ENCODE measurements around the gene CCDC9B.

Gene CCDC9B

DNA sequence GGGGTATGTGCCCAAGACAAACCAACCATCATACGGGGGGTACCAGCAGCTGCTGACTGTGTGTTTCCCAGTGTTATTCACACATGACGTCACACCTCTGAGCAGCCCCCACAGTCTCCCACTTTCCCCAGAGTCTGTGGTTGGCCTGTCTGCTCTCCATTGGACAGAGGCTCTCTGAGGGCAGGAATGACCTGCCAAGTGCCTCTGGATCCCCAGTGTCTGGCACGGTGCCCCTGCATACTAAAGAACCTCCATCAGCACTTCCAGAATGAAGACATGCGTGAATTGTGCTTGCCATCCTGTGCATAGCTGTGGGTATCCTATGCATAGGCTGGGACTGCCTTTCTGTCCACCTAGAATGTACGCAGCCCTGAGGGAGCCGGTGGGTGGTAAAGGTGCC is 3.5 kb upstream of the CCDC9B start:
- no peak for DNase-seq

DNA sequence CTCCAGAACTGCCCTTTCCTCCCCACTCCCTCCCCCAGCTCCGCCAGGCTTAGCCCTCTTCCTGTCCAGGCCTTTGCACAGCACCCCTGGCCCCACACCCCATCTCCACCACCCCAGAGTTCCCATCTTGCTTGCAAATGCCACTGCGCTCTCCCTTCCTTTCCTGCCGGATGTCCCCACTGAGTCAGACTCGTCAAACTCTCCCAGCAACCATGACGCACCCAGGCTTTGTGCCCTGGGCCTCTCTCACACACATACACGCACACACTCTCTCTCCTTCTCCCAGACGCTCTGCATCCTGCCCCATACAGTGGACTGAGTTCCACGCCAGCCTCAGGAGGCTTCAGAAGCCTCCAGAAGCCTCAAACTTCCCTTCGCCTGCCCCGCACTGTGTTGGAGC is 2.8 kb upstream of the CCDC9B start:
- DNase-seq = no peak

DNA sequence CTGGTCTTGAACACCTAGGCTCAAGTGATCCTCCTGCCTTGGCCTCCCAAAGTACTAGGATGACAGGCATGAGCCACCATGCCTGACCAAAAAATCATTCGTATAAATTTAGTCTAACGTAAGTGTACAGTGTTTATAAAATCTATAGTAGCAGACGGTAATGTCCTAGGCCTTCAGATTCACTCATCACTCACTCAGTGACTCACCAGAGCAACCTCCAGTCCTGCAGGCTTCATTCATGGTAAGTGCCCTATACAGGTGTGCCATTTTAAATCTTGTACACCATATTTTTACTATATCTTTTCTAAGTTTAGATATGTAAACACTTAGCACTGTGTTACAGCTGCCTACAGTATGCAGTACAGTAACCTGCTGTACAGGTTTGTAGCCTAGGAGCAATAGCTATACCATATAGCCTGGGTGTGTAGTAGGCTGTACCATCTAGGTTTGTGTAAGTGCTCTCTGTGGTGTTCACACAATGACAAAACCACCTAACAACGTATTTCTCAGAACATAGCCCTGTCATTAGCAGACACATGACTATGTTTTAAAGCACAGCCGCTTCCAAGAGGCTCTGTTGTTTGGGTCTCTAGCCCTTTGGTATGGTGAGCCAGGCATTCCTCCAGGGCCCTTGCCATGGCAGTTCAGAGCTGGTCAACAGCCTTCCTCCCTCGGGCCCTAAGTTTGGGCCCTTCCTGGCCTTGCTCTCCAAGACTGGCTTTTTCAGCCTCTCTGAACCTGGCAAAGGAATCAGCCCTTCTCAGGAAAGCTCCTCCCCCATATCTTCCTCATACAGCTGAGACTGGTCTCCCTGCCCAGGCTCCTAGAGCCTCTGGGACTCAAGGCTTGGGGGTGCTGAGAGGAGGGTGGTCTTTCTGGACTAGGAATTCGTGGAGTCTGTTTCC is 1.9 kb upstream of the CCDC9B start:
- DNase-seq = no peak

DNA sequence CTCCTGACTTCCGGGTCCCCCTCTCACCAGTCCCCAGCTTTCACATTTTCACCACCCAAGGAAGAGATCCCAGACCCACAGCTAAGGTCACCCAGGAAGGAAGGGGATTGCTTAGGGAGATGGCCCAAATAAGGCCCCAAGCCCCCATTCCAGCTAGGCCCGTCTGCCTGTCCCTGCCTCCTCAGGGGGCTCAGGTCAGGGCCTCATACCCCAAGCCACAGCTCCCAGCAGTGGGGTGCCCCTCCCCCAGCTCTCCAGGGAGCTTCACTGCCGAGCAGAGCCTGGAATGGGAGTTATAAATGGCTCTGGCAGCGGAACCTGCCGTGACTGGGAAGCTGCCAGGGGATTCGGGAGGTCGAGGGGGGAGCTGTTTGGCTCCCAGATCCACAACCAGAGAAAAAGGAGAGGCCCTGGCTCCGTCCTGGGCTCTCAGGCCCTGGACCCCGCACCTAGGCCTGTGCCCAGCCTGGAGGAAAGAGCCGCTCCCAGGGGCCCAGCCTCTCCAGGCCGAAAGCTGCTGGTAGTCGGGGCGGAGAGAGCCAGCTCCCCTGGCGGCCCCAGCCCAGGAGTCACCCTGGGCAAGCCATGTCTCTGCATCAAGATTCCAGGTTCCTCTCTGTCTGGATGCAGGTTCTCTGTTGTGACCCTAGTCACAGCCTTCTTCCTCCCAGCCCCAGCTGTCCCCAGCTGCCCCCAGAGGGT is 550 bp downstream of the CCDC9B start:
- no peak for DNase-seq

DNA sequence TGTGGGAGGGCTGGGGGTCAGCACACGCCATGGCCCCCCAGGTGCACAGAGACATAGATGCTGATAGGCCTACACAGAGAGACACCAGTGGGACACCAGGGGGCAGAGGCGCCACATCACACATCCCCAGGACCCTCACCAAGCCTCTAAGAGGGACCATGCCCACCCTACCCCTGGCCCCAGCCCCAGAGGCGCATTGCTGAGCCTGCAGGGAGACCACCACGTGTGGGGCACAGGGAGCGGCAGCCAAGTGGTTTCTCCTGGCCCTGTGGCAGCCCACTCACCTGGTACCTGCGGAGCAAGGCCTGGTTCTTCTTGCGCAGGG is 1.2 kb downstream of the CCDC9B start:
- DNase-seq = no peak

DNA sequence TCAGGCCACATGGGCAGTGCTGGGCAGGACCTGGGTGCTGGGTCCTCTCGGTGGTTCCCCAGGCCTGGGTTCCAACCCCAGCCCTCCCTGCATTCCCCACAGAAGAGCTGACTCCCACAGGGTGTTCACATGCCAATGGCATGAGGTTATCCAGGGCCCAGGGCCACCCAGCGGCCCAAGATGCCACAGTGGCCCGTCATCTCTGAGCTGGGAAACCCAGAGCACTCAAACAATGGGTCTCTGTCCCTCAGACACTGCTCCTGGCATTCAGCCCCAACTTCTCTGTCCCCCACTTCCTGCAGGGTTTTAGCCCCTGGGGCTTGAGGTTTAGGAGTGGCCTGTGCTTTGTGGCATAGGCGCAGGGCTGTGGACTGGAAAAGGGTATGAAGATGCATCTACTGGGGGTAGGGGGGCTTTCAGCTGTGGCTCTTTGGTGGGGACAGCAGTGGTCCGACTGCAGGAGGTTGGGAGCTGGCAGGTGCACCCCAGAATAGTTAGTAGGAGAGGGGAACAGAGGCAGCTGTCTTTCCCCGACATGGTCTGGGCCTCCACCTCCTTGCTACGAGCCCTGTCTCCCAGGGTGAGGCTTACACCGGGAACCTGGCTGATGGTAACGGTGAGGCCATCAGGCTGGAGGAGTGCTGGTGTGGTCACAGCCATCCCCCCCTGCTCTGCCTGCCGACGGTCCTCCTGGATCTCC is 1.7 kb downstream of the CCDC9B start:
- DNase-seq = no peak

DNA sequence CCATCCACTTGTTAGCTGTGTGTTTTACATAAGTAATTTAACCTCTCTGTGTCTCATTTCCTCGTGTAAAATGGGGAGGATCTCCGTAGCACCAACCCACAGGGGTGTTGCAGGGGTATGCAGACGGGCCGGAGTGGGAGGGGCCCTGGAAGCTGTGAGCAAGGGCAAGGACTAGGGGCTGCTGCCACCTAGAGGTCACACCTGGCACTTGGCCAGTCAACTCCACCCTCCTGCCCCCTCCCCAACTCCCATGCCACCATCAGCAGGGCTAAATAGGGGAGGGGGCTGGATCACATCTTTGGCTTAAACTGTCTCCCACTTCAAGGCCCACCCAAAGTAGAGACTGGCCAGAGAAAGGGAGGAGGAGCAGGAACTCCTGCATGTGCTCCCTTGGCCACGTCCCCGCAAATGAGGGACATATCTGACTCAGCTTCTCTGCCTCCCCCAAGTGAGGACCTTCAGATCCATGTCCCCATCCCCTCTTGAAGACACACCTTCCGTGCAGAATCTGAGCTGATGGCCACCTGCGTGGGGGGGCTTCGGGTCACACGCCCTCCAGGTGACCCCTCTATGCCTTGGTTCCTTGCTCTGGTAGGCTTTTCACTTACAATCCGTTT is 2.6 kb downstream of the CCDC9B start:
- DNase-seq = no peak

DNA sequence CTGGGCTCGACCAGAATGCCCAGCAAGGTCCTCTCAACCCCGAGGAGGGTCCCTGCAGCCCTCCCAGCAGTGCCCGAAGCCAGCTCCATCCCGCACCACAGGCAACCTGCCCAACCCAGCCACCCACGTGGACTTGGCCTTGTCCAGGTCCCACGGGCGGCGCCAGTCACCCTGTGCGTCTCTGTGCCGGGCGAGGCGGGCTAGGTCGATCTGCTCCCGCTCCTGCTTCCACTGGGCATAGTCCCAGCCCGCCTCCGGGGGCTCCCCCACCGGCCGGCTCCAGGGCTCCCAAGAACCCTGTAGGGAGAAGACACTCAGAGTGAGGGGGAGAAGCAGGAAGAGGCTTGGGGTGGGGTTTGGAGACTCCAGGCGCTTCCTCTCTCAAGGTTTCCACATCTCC is 3.1 kb downstream of the CCDC9B start:
- no peak for DNase-seq

DNA sequence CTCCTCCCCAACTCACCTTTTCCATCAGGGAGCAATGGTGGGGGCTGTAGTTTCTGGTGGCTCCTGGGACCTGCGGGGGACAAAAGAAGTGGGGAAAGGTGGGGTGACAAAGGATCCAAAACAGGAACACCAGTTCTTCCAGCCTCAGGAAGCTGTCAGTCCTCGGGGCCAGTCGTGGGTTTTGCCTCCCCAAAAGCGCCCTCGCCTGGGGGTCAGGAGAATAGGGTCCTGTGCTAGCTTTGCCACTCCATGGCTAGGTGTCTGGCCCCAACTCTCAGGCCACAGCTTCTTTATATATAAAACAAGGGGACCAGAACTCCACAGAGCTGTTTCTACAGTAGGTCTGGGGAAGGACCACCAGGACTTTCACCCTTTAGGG is 4.0 kb downstream of the CCDC9B start:
- DNase-seq = no peak

DNA sequence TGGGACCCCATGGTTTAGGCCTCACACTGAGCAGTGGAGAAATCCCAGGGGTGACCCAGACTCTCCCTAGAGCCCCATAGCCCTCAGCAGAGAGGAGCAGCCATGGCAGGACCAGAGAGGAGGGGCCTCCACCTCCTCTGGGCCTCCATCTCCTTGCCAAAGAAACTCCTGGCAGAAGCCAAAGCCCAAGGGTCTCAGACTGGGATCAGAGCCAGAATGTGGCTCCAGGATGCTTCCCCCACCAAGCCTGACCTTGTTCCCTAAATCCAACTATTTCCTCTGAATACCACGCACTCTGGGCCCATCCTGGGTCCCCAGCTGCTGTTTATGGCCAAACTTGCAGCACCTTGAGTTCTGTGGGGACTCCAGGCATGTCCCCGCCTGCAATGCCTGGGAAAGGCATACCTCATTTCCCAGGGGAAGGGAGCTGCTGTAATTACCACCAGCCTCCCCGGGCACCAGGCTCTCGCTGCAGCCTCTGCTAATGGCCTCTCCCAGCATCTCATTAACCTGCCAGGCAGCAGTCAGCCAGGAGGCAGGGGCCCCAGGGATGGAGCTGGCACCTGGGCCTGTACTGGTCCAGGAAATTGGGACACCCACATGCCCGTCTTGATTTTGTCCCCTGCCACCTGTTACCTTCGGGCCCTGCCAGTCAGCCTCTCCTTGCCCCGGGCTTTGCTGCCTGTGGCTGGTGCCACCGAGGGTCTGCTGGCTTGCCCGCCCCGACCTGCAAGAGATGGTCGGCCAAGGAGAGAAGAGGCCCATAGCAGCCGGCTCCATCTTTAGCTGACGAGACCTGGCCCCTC is 4.6 kb downstream of the CCDC9B start:
- DNase-seq = no peak

DNA sequence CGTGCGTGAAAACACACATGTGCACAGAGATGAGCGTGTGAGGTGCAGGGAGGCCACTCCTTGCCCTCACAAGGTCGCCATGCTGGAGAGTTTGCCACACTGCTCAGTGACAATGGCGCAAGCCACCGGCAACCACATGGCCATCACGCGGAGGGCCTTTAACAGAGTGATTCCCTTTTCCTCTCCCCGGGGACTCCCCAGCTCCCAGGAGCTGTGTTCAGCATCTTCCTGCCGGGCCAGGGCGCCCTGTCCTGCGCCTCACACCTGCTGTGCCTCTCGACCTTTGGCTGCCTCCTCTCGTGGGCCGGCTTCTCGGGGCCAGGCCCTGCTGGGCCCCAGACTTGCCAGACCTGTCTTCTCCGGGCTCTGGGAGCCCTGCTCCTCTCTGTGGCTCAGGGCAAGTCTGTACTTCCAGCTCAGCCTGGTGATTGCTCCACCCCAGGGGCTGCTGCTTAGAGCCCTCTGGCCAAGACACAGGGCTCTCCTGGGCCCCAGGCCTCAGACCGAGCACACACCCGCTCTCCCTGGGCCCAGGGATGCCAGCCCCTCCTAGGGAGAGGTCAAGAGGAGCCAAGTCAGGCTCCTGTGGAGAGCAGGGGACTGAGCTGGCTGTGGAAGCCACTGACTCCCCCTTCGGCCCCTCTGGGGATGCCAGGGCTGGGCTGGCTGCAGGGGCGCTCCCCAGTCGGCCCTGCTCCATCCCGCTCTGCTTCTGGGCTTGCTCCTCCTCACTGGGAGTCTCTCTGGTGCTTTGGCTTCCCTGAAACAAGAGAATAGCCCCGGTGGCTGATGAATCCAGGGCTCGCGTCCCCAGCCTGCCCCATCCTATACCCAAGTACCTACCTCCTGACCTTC is 5.6 kb downstream of the CCDC9B start:
- no peak for DNase-seq

DNA sequence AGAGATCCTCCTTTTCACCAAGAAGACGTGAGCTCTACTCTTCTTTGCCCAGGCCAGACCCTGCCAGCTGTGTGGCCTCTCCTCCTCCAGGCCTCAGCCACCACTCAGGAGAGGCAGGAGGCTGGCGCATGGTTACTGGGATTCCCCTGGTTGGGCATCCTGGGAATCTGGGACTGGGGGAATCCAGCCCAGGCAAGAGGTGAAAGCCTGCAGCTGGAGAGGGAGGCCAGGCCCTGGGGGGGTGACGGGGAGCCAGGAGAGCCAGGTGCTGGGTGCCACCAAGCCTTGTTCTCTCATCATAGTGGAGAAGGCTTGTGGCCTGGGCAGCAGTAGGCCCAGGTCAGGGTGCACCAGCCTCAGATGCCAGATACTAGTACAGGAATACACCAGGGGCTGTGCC is 6.2 kb downstream of the CCDC9B start:
- DNase-seq = no peak

DNA sequence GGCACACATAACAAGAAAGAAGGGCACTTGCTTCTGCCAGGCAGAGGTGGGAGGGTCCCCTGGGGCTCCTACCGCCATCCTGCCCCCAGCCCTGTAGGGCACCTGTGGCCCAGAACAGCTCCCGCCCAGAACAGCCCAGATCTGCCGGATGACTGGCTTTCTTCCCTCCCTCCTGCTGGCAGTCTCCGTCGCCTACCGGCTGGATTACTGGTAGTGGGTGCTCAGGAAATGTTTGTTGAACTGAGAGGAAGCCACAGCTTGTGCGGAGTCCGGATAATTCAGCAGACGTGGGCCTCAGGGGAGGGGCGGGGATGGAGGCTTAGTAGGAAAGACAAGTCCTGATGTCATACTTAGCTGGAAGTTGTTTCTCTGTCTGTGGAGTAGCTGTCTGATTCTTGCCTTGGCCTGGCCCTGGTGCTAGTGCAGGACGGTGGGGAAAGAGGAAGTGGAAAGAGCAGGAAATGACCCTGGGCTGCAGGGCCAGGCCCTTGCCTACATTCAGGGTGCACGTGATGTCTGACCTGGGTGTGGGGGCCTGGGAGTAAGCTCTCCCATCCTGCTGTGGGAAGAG is 6.7 kb downstream of the CCDC9B start:
- no peak for DNase-seq

DNA sequence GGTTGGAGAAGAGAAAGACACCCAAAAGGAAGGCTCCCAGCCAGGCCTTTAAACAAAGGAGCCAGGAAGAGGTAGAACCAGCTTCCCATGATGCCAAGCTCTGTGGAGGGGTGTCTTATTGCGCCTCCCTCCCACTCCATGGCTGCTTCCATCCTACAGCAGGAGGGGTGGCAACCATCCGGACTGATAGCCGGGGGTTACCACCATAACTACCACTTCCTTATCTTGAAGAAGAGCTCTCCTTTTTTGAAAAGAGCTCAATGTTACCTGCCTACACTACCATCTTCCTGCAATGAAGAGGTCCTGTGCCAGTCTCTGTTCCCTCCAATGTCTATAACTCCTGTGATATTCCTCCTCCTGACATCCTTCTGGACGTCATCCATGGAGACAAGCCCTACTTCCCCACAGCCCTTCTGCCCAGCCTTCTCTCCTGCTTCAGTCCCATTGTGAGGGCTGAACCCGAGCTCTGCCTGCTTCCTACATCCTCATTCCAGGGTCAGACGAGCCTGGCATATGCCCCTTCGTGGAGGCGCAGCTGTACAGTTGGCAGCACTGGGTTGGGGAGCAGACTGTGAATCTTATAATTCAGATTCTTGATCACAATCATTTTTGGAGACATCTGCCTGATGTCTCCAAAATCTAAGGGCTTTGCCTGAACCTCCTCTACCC is 8.5 kb downstream of the CCDC9B start:
- DNase-seq = no peak

DNA sequence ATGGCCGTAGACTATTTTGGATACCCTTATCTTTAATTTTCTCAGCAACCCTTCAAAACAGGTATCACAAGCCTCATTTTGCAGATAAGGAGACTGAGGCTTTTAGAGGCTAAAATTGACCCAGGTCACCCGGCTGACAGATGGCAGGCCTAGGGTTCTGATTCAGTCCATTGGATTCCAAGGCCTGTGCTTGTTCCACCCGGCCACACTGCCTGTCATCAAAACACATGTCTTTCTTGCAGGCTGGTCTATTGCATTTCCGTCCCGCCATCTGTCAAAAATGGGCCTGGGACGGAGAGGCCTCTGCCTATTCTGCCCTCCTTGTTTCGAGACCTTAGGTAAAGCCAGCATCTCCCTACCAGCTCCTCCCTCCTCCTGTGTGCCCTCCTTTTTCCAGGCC is 9.1 kb downstream of the CCDC9B start:
- DNase-seq = no peak

DNA sequence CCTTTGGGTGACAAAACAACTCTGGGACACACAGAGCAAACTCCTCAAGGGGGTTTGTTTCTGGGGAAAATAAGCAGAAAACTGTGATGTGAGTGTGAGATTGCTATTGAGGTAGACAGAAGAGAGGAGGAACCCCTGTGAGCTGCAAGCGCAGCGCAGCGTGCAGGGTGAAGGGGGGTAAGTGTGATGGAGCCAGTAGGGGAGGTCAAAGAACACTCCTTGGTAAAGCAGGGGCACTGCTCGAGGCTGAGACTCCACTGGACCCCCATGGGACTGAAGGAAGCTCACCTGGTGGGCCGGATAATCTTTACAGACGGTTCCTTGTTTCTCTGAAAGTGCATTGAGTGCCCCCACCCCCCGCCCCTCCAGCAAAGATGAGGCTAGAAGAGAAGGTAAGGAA is 9.7 kb downstream of the CCDC9B start:
- no peak for DNase-seq

DNA sequence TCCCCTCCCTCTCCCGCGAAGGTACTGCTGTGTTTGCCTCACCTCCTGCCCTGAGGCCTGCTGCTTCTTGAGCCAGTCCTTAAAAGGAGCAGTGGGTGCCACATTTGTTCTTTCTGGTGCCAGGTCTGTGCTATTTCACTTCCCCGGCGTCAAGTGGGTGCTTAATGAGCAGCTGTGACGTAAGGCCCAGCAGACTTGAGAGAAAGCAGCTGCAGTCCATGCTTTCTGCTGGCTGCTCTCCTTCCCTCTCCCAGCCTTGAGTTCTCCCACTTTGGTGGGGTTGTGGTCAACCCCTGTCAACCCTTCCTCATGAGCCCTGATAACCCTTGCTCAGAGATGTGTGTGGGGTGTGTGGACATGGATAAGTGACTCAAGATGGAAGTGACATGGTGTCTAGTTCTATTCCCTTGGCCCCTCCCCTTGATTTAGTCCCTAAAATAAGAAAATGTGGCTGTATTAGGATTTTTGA is 10.3 kb downstream of the CCDC9B start:
- DNase-seq = no peak

DNA sequence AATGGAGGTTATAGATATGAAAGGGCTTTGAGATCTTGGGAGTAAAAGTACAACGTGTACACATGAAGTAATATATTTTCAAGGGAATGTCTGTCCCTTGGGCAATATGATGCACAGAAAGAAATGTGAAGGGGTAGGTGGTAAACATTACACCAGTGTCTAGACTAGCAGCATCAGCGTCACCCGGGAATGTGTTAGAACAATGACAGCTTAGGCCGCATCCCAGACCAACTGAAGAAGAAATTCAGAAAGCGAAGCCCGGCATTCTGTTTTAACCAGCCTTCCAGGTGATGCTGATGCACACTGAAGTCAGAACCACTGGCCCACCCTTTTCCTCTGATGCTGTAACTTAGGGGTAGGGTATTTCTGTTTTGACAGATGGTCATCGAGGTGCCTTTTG is 10.9 kb downstream of the CCDC9B start:
- no peak for DNase-seq

DNA sequence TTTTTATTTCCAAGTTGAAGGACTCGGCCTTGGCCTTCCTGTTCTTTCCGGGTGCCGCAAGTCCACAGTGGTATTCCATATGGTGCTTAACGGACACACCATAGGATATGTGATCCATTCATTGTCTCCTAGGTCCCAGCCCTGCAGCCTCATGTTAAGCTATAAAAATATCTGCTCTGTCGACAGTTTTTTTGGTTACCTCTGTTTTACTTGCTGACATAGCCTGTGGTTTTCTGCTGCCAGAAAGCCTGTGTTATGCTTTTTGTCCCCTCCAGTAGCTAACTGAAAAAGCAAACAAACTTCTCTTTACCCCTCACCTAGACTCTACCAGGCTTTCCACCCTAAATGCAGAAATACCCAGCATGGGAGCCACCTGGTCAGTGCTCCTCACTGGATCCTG is 12.0 kb downstream of the CCDC9B start:
- no peak for DNase-seq

DNA sequence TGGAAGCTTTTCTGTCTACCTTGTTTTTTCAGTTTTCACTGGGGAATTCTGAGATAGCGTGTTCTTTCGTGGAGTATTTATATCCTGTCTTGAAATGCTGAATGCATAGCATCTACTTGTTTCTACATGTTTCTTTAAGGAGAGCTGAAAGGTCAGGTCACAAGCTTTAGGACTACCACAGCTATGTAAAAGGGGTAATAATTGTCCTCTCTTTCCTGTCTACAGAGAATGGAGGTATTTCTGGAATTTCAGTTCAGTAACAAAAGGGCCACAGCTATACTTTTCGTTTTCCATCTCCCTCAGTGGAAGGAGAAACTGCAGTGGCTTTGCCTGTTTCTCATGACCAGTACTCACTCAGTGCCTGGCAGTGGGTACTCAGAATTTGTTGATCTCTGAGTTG is 12.6 kb downstream of the CCDC9B start:
- DNase-seq = no peak

DNA sequence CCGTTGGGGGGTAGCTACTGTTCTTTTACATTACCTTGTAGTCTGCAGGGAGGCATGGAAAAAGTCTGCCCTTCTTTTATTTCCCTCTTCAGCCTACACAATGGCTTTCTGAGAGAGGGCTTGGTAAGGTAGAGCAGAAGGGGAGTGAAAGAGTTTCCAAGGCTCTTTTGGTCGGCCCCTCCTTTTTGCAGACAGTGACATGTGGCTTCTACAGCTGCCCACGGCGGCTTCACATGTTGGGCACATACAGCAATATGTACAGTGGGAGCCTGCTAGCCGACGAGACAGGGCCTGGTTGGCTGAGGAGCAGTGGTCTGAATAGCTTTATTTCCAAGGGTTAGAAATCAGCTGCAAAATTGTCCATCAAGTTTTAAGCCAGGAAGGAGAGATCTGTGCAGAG is 13.3 kb downstream of the CCDC9B start:
- DNase-seq = no peak
